PFSK-1 (cell line): ENCODE results near the gene CTNNBL1.

Experiments
- POLR2AphosphoS5 ChIP-seq: IDR thresholded peaks from 2 replicates; pipeline ENCODE4 v1.6.1; 2012; ENCODE audit warnings: low read depth, mild to moderate bottlenecking, control low read depth, low read length, moderate library complexity
- SIN3A ChIP-seq: IDR thresholded peaks from 2 replicates; pipeline ENCODE4 v1.6.1; 2012; ENCODE audit warnings: mild to moderate bottlenecking, low read length, moderate library complexity, borderline replicate concordance; ENCODE audit not compliant: insufficient read depth

- TF ChIP-seq POLR2AphosphoS5 = no peak
- no peak for TF ChIP-seq SIN3A
Observed at GRCh38 chr20:37702403-37703034, 8.7 kb downstream of the CTNNBL1 start.
